Muscle layer of colon (tissue), 2 donors: ENCODE results near the gene OR12D3.
"Not testable (repeated sequence)": the region's sequence is repeated elsewhere in the genome, so short reads cannot be mapped to it uniquely, and the experiment has no call there.

Experiments used
- H3K27ac ChIP-seq: one replicate; pipeline ENCODE4 v1.7.0; 2013; ENCODE audit warnings: low read depth, mild to moderate bottlenecking, low read length, moderate library complexity
- H3K27me3 ChIP-seq, 2 donors: one replicate each; pipeline ENCODE4 v1.7.0; 2013; ENCODE audit warnings: low read length in 2 of 2, mild to moderate bottlenecking in 2 of 2; ENCODE audit not compliant: insufficient read depth in 2 of 2, control insufficient read depth in 1 of 2
- H3K36me3 ChIP-seq: one replicate; pipeline ENCODE4 v1.7.0; 2013; ENCODE audit warnings: mild to moderate bottlenecking, low read length; ENCODE audit not compliant: insufficient read depth
- H3K4me1 ChIP-seq: one replicate; pipeline ENCODE4 v1.7.0; 2013; ENCODE audit warnings: mild to moderate bottlenecking, low read length; ENCODE audit not compliant: insufficient read depth
- H3K4me3 ChIP-seq, 2 donors: one replicate each; pipeline ENCODE4 v1.7.0; 2013; ENCODE audit warnings: low read length in 2 of 2, low read depth in 1 of 2, mild to moderate bottlenecking in 1 of 2, moderate library complexity in 1 of 2
- H3K9ac ChIP-seq: one replicate; pipeline ENCODE4 v1.7.0; 2013; ENCODE audit warnings: low read length
- H3K9me3 ChIP-seq: one replicate; pipeline ENCODE4 v1.7.0; 2013; ENCODE audit warnings: mild to moderate bottlenecking, low read length
- donor health status: abdominal sarcoma.
- donor health status: Adenocarcinoma of cecum.

OR12D3 gene

GRCh38 chr6:29354980-29355379 lies 20.1 kb downstream of the OR12D3 start:
- Histone ChIP-seq H3K9ac (no peak overlapping the region), H3K36me3 (no peaks in the 10 kb centered on the region), H3K4me1 (no peaks in the 10 kb centered on the region), H3K27ac (no peak overlapping the region), H3K9me3 (no peaks in the 10 kb centered on the region), H3K27me3 (no peaks in the 10 kb centered on the region), H3K4me3 (no peak overlapping the region)

GRCh38 chr6:29349348-29349747 lies 25.7 kb downstream of the OR12D3 start:
- not testable (repeated sequence) for H3K27ac ChIP-seq, H3K27me3 ChIP-seq, H3K36me3 ChIP-seq, H3K9me3 ChIP-seq, H3K4me3 ChIP-seq, H3K4me1 ChIP-seq, H3K9ac ChIP-seq

GRCh38 chr6:29345380-29345779 lies 29.7 kb downstream of the OR12D3 start:
- no peaks in the 10 kb centered on the region for H3K4me1 ChIP-seq
- no peak overlapping the region for H3K27ac ChIP-seq
- H3K9me3 ChIP-seq, result no peaks in the 10 kb centered on the region
- no peaks in the 10 kb centered on the region for H3K27me3 ChIP-seq
- H3K4me3 ChIP-seq, result no peak overlapping the region
- no peaks in the 10 kb centered on the region for H3K36me3 ChIP-seq
- H3K9ac ChIP-seq, result no peak overlapping the region

GRCh38 chr6:29336269-29336668 lies 38.8 kb downstream of the OR12D3 start:
- Histone ChIP-seq H3K4me1 (no peaks in the 10 kb centered on the region), H3K27me3 (no peaks in the 10 kb centered on the region), H3K36me3 (no peaks in the 10 kb centered on the region), H3K9ac (no peak overlapping the region), H3K4me3 (no peak overlapping the region), H3K9me3 (no peaks in the 10 kb centered on the region), H3K27ac (no peak overlapping the region)

- Histone ChIP-seq H3K36me3 (no peaks in the 10 kb centered on the region), H3K9me3 (no peaks in the 10 kb centered on the region), H3K4me3 (no peak overlapping the region), H3K4me1 (no peaks in the 10 kb centered on the region), H3K27me3 (no peaks in the 10 kb centered on the region), H3K27ac (no peak overlapping the region), H3K9ac (no peak overlapping the region)
Observed at GRCh38 chr6:29332676-29333075, 42.4 kb downstream of the OR12D3 start.

- H3K4me1 ChIP-seq, result no peaks in the 10 kb centered on the region
- no peaks in the 10 kb centered on the region for H3K36me3 ChIP-seq
- no peaks in the 10 kb centered on the region for H3K27me3 ChIP-seq
- H3K9ac ChIP-seq, result no peak overlapping the region
- H3K9me3 ChIP-seq, result no peaks in the 10 kb centered on the region
- H3K27ac ChIP-seq, result no peak overlapping the region
- no peak overlapping the region for H3K4me3 ChIP-seq
Observed at GRCh38 chr6:29325777-29326176, 49.3 kb downstream of the OR12D3 start.
